Endothelial cell of umbilical vein (primary cell): Measurements from ENCODE around the gene CD3G. TPM values are rescaled to one million over a fixed set of nuclear protein-coding genes. Genes with fewer than 3 reads are reported as not detected.

Experiments
- BruUV-seq: library from RNA; stranded (reverse); fragments of 400-500 nt; replicated peaks from 2 replicates; lab custom pipeline; 2021; lab: Mats Ljungman, UMichigan
- CTCF ChIA-PET: fragments of 300-600, 350-600 bp; sonication (Branson Sonifier 250); formaldehyde crosslinking; loops from one replicate; lab custom pipeline; 2021; ENCODE audit warnings: antibody characterized with exemption, inconsistent platforms; lab: Charles Lee
- POLR2A ChIA-PET: fragments of 300-600, 350-600 bp; sonication (Branson Sonifier 250); formaldehyde crosslinking; loops from one replicate; lab custom pipeline; 2021; ENCODE audit warnings: antibody characterized with exemption, inconsistent platforms; lab: Charles Lee
- DNase-seq: peaks from one replicate; pipeline ENCODE4 v3.0.0-alpha.2; 2011; ENCODE audit warnings: low read depth, low spot score
- FAIRE-seq: peaks from 2 replicates; lab custom pipeline; 2011; peaks lifted over from hg19 to GRCh38; lab: Jason Lieb, UNC
- H2AFZ ChIP-seq: 2 replicates; pipeline ENCODE4 v1.6.0; 2012; ENCODE audit warnings: low read depth, low read length, control low read depth, inconsistent platforms
- H3K27ac ChIP-seq: 2 replicates; pipeline ENCODE4 v1.5.1; 2011; ENCODE audit warnings: low read depth, mild to moderate bottlenecking, control low read depth, low read length, moderate library complexity; ENCODE audit not compliant: insufficient read depth
- H3K27me3 ChIP-seq, 2 experiments: 2 replicates each; pipeline versions ENCODE4 v1.6.0 to v1.6.1; 2011; ENCODE audit warnings: low read length in 2 of 2, mixed read lengths in 1 of 2; ENCODE audit not compliant: control insufficient read depth in 2 of 2, insufficient read depth in 2 of 2
- H3K36me3 ChIP-seq, 2 experiments: 2 replicates in 1 of 2; 3 replicates in 1 of 2; pipeline ENCODE4 v1.5.1; 2011; ENCODE audit warnings: low read length in 2 of 2, mild to moderate bottlenecking in 1 of 2, moderate library complexity in 1 of 2; ENCODE audit not compliant: control insufficient read depth in 2 of 2, insufficient read depth in 2 of 2; ENCODE audit errors: extremely low read depth in 1 of 2
- H3K4me1 ChIP-seq: 3 replicates; pipeline ENCODE4 v1.5.1; 2011; ENCODE audit warnings: mild to moderate bottlenecking, low read length; ENCODE audit not compliant: control insufficient read depth, insufficient read depth; ENCODE audit errors: extremely low read depth
- H3K4me2 ChIP-seq: 2 replicates; pipeline ENCODE4 v1.6.1; 2011; ENCODE audit warnings: low read length, control low read depth, mixed read lengths; ENCODE audit not compliant: insufficient read depth
- H3K4me3 ChIP-seq, 3 experiments: fragments of 200-600 bp in 1 of 3; sonication (generic), shearing (Covaris generic) in 1 of 3; replicated peaks in 1 of 3; 2 replicates each; pipeline ENCODE4 v1.5.1; 2011 to 2016; ENCODE audit warnings: control low read depth in 3 of 3, low read length in 3 of 3, mild to moderate bottlenecking in 2 of 3, inconsistent platforms in 1 of 3, low read depth in 1 of 3, moderate library complexity in 1 of 3; ENCODE audit not compliant: insufficient read depth in 1 of 3
- H3K79me2 ChIP-seq: 2 replicates; pipeline ENCODE4 v1.6.0; 2012; ENCODE audit warnings: low read length, inconsistent platforms; ENCODE audit not compliant: control insufficient read depth, insufficient read depth
- H3K9ac ChIP-seq: replicated peaks from 2 replicates; pipeline ENCODE3; 2011; ENCODE audit warnings: low read length, control low read depth; ENCODE audit not compliant: insufficient read depth; ENCODE audit errors: extremely low read depth
- H3K9me1 ChIP-seq: replicated peaks from 3 replicates; pipeline ENCODE4 v1.6.0; 2011; ENCODE audit warnings: mild to moderate bottlenecking, low read length; ENCODE audit not compliant: control insufficient read depth, insufficient read depth; ENCODE audit errors: extremely low read depth
- H3K9me3 ChIP-seq: replicated peaks from 2 replicates; pipeline ENCODE4 v1.5.1; 2012; ENCODE audit warnings: low read length, inconsistent platforms; ENCODE audit not compliant: control insufficient read depth, insufficient read depth
- H4K20me1 ChIP-seq: replicated peaks from 2 replicates; pipeline ENCODE3; 2011; ENCODE audit warnings: mild to moderate bottlenecking, low read length; ENCODE audit not compliant: control insufficient read depth, insufficient read depth; ENCODE audit errors: extremely low read depth
- FOS ChIP-seq: IDR thresholded peaks from 2 replicates; pipeline ENCODE4 v1.6.1; 2011; ENCODE audit warnings: mild to moderate bottlenecking, low read length, moderate library complexity, borderline replicate concordance; ENCODE audit not compliant: insufficient read depth
- GATA2 ChIP-seq: IDR thresholded peaks from 2 replicates; pipeline ENCODE4 v1.7.0; 2011; ENCODE audit warnings: low read depth, mild to moderate bottlenecking, moderate library complexity, mixed read lengths, low read length; ENCODE audit not compliant: insufficient read length, insufficient read depth
- MYC ChIP-seq: IDR thresholded peaks from one replicate; pipeline ENCODE4 v1.6.1; 2011; ENCODE audit warnings: mild to moderate bottlenecking, low read depth, low read length
- POLR2A ChIP-seq: IDR thresholded peaks from 2 replicates; pipeline ENCODE4 v1.6.1; 2012; ENCODE audit warnings: low read depth, mild to moderate bottlenecking, control low read depth, low read length
- POLR2AphosphoS5 ChIP-seq: IDR thresholded peaks from 2 replicates; pipeline ENCODE4 v1.6.1; 2012; ENCODE audit warnings: low read depth, mild to moderate bottlenecking, control low read depth, low read length, moderate library complexity; ENCODE audit not compliant: insufficient read depth
- dilution Hi-C: fragments of 300-500 bp; cut with MboI; formaldehyde crosslinking; loops from one replicate; pipeline ENCODE4 v1.15.0; 2019; ENCODE audit warnings: low sequenced_read_pairs; ENCODE audit not compliant: extremely low pct_ligation_motif_present
- intact Hi-C: fragments of 100-400 bp; cut with micrococcal nuclease; formaldehyde crosslinking; loops from one replicate; pipeline ENCODE4 v1.10.0; 2022
- polyA plus RNA-seq, 4 experiments: library from polyadenylated mRNA; depleted of rRNA in 3 of 4; stranded (reverse) in 3 of 4; unstranded in 1 of 4; fragments of >200 nt; gene quantifications; 2 replicates each; pipeline versions ENCODE4 v1.2.1 to v1.2.3, GENCODE V29; 2011 to 2012; ENCODE audit warnings: missing spikeins in 1 of 4
- total RNA-seq: library from RNA; stranded (reverse); gene quantifications from 2 replicates; pipeline ENCODE4 v1.2.3, GENCODE V29; 2021
- TF ChIP-seq, protein P1 (sequence below): IDR thresholded peaks from 2 replicates; pipeline ENCODE4 v1.6.1; 2011; ENCODE audit not compliant: insufficient read depth, insufficient read length
- TF ChIP-seq, protein P2 (sequence below), 2 donors: IDR thresholded peaks; 1 replicate in 1 of 2; 2 replicates in 1 of 2; pipeline ENCODE4 v1.5.1; 2011; ENCODE audit warnings: low read length in 2 of 2, mild to moderate bottlenecking in 2 of 2, moderate library complexity in 2 of 2, control low read depth in 1 of 2, inconsistent platforms in 1 of 2, low read depth in 1 of 2; ENCODE audit not compliant: insufficient read depth in 1 of 2; ENCODE audit errors: extremely low read depth in 1 of 2

The CD3G gene
- total and polyA plus RNA-seq, 2 donors (not counting 3 experiments of a cell fraction or from before 2014, with no cell fraction given), result not detected

DNA sequence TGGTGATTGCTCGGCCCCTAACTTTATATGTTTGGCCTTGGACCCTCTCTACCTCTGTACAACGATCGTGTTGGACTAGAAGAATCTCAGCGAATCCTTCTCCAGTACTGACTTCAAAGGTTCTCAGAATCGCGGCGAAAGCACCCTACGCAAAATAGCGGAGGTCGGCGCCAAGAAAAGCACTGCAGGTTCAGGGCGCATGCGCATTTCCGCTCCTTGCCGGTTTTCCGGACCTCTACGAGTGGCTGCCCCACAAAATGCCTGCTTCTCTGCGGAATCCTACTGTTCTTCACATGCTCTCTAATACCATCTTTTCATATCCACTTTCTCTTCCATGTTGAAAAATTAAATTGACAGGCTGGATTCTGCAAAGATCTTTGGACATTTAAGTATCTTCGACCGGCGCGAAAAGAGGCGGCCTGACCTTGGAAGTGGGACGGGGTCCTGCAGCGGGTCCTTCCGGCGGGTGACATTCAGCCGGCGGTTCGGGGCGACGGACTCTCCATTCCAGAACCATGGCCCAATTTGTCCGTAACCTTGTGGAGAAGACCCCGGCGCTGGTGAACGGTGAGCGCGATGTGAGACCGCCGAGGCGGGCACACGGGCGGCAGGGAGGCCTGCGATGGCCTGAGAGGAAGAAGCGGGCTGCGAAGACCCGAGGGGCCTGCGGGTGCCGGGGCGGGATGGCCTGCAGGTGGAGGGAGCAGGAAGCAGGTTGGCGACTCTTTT lies 57.2 kb downstream of the CD3G start, which contains the start of gene ATP5MG:
Gene ATP5MG (plus strand): TSS at position 456 of the 729 bp plus-strand sequence. CDS start 60 bp downstream, at position 516.
- FAIRE-seq (peak; percentile 99), DNase-seq (peak; percentile 97)
- Histone ChIP-seq H3K9me1 (no peaks in the 10 kb centered on the region), H3K4me2 (peak within 1 kb of the TSS; percentile 89), H3K36me3 (no peaks in the 10 kb centered on the region), H3K9ac (peak within 1 kb of the TSS; percentile 71), H3K9me3 (no peaks in the 10 kb centered on the region), H3K27ac (peak within 1 kb of the TSS; percentile 63), H3K27me3 (no peaks in the 10 kb centered on the region), H4K20me1 (no peaks in the 10 kb centered on the region), H3K4me3 (peak within 1 kb of the TSS; percentile 71 to 99 (median 94)), H3K79me2 (peaks cover 48% of the 10 kb centered on the region), H2AFZ (peak within 1 kb of the TSS; percentile 43), H3K4me1 (peaks cover 10% of the 10 kb centered on the region)
- POLR2A ChIA-PET, result interaction anchor here (1.2 kb wide), 1 partner anchor 15 kb away, joined by 3 read pairs; no protein-coding TSS in a partner anchor
- intact Hi-C loops (loop anchor here (1.0 to 2.0 kb wide), 3 partner anchors 34 to 171 kb away; partner anchors contain the start of gene ARCN1), dilution Hi-C loops (no loop called here)
- no TSS peak for BruUV-seq
- CTCF ChIA-PET, result interaction anchor here (0.9 to 2.0 kb wide), 5 partner anchors 14 to 203 kb away, joined by 3 to 14 read pairs (median 9); partner anchors contain the start of gene KMT2A
- TF ChIP-seq GATA2, result no peak
- TF ChIP-seq FOS, result peak; percentile 53
- TF ChIP-seq, protein P1, sequence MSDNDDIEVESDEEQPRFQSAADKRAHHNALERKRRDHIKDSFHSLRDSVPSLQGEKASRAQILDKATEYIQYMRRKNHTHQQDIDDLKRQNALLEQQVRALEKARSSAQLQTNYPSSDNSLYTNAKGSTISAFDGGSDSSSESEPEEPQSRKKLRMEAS, result peak; percentile 10
- TF ChIP-seq POLR2A, result peak; percentile 69
- peak; percentile 62 for TF ChIP-seq POLR2AphosphoS5
- TF ChIP-seq MYC, result no peak
- TF ChIP-seq, protein P2, sequence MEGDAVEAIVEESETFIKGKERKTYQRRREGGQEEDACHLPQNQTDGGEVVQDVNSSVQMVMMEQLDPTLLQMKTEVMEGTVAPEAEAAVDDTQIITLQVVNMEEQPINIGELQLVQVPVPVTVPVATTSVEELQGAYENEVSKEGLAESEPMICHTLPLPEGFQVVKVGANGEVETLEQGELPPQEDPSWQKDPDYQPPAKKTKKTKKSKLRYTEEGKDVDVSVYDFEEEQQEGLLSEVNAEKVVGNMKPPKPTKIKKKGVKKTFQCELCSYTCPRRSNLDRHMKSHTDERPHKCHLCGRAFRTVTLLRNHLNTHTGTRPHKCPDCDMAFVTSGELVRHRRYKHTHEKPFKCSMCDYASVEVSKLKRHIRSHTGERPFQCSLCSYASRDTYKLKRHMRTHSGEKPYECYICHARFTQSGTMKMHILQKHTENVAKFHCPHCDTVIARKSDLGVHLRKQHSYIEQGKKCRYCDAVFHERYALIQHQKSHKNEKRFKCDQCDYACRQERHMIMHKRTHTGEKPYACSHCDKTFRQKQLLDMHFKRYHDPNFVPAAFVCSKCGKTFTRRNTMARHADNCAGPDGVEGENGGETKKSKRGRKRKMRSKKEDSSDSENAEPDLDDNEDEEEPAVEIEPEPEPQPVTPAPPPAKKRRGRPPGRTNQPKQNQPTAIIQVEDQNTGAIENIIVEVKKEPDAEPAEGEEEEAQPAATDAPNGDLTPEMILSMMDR (IDR thresholded peaks at IDR 0.05; ENCODE audit: extremely low read depth in 1 of 2, insufficient read depth in 1 of 2, low read depth in 1 of 2, low read length in 2 of 2), result peak in 1 of 2 donors; percentile 15
